OCI-LY1 (cell line): ENCODE data around the gene TEN1.

ENCODE experiments used
- CTCF ChIP-seq: fragments of 200-600 bp; sonication (generic), shearing (Covaris generic); IDR thresholded peaks from 2 replicates; pipeline ENCODE4 v1.5.1; 2017; ENCODE audit warnings: mild to moderate bottlenecking, antibody characterized with exemption, low read length, moderate library complexity, mixed read lengths
- EZH2 ChIP-seq: fragments of 200-600 bp; sonication (generic), shearing (Covaris generic); IDR thresholded peaks from 2 replicates; pipeline ENCODE4 v1.8.0; 2017; ENCODE audit warnings: borderline replicate concordance, mixed run types, mild to moderate bottlenecking, antibody characterized with exemption, low read length, moderate library complexity, mixed read lengths

DNA sequence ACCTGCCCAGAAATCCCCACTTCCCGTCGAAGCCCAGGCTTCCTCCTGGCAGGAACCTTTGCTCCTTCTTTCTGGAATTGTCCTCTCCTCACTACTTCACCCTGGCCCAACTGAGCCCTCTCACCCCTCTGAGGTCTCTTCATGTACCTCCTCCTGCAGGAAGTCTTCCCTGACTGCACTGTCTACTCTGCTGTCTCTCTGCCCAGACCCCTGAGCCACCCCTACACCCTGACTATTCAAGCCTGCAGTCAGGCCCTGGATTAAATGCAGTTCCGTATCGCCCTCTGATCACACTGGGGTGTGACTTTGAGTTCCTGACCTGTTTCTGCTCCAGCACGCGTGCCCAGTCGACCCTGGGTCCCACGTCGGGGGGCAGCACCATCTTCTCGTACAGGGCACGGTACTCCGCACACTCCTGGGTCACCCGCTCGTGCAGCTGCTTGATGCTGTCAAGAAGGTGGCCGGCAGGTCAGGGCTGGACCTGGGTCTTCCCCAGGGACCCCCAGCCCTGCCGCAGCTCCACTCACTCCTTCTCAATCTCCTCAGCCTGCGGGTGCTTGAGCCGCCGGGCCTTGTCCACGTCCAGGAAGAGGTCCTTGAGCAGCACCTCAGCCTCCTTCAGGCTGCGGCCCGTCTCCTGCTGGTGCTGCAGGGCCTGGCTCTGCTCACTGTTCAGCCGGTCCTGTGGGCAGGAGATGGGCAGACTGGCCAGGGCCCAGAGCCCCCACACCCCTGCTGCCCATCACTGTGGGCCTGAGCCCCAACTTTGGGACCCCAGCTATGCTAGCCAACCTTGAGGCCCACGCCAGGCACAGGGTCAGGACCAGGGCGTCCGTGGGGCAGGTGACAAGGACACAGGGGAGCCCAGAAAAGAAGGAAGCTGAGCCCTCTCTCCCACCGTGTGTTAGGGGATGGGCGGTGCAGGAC, 44.2 kb downstream of the TEN1 start:
- TF ChIP-seq CTCF (no peak), EZH2 (no peak)
